Liver (tissue), 9 donors: Measurements from ENCODE around the gene FAM163A. TPM values are rescaled to one million over a fixed set of nuclear protein-coding genes. Genes with fewer than 3 reads are reported as not detected.

ENCODE experiments used
- DNase-seq: peaks from one replicate; pipeline ENCODE4 v3.0.0-alpha.2; 2017; ENCODE audit warnings: low spot score
- H3K27ac ChIP-seq, 2 donors: one replicate each; pipeline ENCODE4 v1.7.0; 2013; ENCODE audit warnings: inconsistent platforms in 2 of 2, low read length in 2 of 2, control low read depth in 1 of 2, low read depth in 1 of 2, mild to moderate bottlenecking in 1 of 2
- H3K27me3 ChIP-seq, 4 donors: one replicate each; pipeline versions ENCODE4 v1.6.1 to v1.7.0; 2013; ENCODE audit warnings: low read length in 3 of 4, inconsistent platforms in 1 of 4, mild to moderate bottlenecking in 1 of 4, moderate library complexity in 1 of 4; ENCODE audit not compliant: control insufficient read depth in 4 of 4, insufficient read depth in 4 of 4
- H3K36me3 ChIP-seq, 4 donors: one replicate each; pipeline versions ENCODE4 v1.6.1 to v1.7.0; 2013; ENCODE audit warnings: low read length in 3 of 4, mild to moderate bottlenecking in 3 of 4, low read depth in 1 of 4, moderate library complexity in 1 of 4; ENCODE audit not compliant: control insufficient read depth in 4 of 4, insufficient read depth in 3 of 4
- H3K4me1 ChIP-seq, 4 donors: one replicate each; pipeline versions ENCODE4 v1.6.1 to v1.7.0; 2013; ENCODE audit warnings: low read length in 3 of 4, mild to moderate bottlenecking in 3 of 4, moderate library complexity in 1 of 4; ENCODE audit not compliant: control insufficient read depth in 4 of 4, insufficient read depth in 4 of 4
- H3K4me3 ChIP-seq, 3 donors: one replicate each; pipeline versions ENCODE4 v1.6.1 to v1.7.0; 2013; ENCODE audit warnings: low read length in 3 of 3, control low read depth in 1 of 3, low read depth in 1 of 3, mild to moderate bottlenecking in 1 of 3
- H3K9ac ChIP-seq, 2 donors: one replicate each; pipeline ENCODE4 v1.7.0; 2013; ENCODE audit warnings: low read length in 2 of 2, mild to moderate bottlenecking in 2 of 2, moderate library complexity in 2 of 2, control low read depth in 1 of 2, low read depth in 1 of 2
- H3K9me3 ChIP-seq, 4 donors: one replicate each; pipeline versions ENCODE4 v1.6.1 to v1.7.0; 2013; ENCODE audit warnings: low read length in 3 of 4; ENCODE audit not compliant: control insufficient read depth in 4 of 4
- ATF3 ChIP-seq: IDR thresholded peaks from 2 replicates; pipeline ENCODE4 v1.6.1; 2016; ENCODE audit warnings: antibody characterized with exemption
- EGR1 ChIP-seq, 2 donors: IDR thresholded peaks; 2 replicates each; pipeline ENCODE4 v1.6.1; 2016 to 2018; ENCODE audit warnings: antibody characterized with exemption in 2 of 2, low read depth in 2 of 2
- FOXA1 ChIP-seq: IDR thresholded peaks from 2 replicates; pipeline ENCODE4 v1.6.1; 2016; ENCODE audit warnings: antibody characterized with exemption
- FOXA2 ChIP-seq: IDR thresholded peaks from 2 replicates; pipeline ENCODE4 v1.6.1; 2016; ENCODE audit warnings: antibody characterized with exemption
- GABPA ChIP-seq, 2 donors: IDR thresholded peaks in 1 of 2; conservative IDR thresholded peaks in 1 of 2; 2 replicates each; pipeline ENCODE4 v1.6.1; 2016; ENCODE audit warnings: antibody characterized with exemption in 2 of 2, mild to moderate bottlenecking in 1 of 2, moderate library complexity in 1 of 2
- HNF4G ChIP-seq: IDR thresholded peaks from 2 replicates; pipeline ENCODE4 v1.6.1; 2016; ENCODE audit warnings: antibody characterized with exemption
- MAX ChIP-seq: IDR thresholded peaks from 2 replicates; pipeline ENCODE4 v1.6.1; 2016; ENCODE audit warnings: antibody characterized with exemption
- RAD21 ChIP-seq, 2 donors: IDR thresholded peaks; 2 replicates each; pipeline ENCODE4 v1.6.1; 2016; ENCODE audit warnings: antibody characterized with exemption in 2 of 2, mild to moderate bottlenecking in 2 of 2
- RXRA ChIP-seq, 2 donors: IDR thresholded peaks; 2 replicates each; pipeline ENCODE4 v1.6.1; 2017 to 2018; ENCODE audit warnings: antibody characterized with exemption in 2 of 2, mild to moderate bottlenecking in 1 of 2
- TAF1 ChIP-seq: conservative IDR thresholded peaks from 2 replicates; pipeline ENCODE4 v1.6.1; 2016; ENCODE audit warnings: antibody characterized with exemption, mild to moderate bottlenecking
- YY1 ChIP-seq: IDR thresholded peaks from 2 replicates; pipeline ENCODE4 v1.6.1; 2016; ENCODE audit warnings: antibody characterized with exemption, mild to moderate bottlenecking
- ZBTB33 ChIP-seq: IDR thresholded peaks from 2 replicates; pipeline ENCODE4 v1.6.1; 2016; ENCODE audit warnings: antibody characterized with exemption
- WGBS: extraction: QIAGEN DNeasy Blood & Tissue Kit; methylation state at CpG from one replicate; pipeline ENCODE4 v1.1.7; 2013; 5-methylcytosine and 5-hydroxymethylcytosine counted together
- polyA plus RNA-seq, 2 donors: library from polyadenylated mRNA; stranded (reverse) in 1 of 2; unstranded in 1 of 2; fragments of 200-250 nt in 1 of 2; fragments of >200 nt in 1 of 2; fragmentation: Nextera tagmentation in 1 of 2; extraction: Ambion mirVana in 1 of 2; gene quantifications; one replicate each; pipeline versions ENCODE4 v1.2.1 to v1.2.3, GENCODE V29; 2013 to 2015
- total RNA-seq, 2 donors: library from RNA; depleted of rRNA; stranded (reverse); fragments of >200 nt; gene quantifications; one replicate each; pipeline ENCODE4 v1.2.3, GENCODE V29; 2014
- TF ChIP-seq, protein P1 (sequence below): IDR thresholded peaks from 2 replicates; pipeline ENCODE4 v1.6.1; 2016; ENCODE audit warnings: antibody characterized with exemption, mild to moderate bottlenecking
- TF ChIP-seq, protein P2 (sequence below): fragments of 150-350 bp; IDR thresholded peaks from 2 replicates; pipeline ENCODE4 v1.5.1; 2017; ENCODE audit warnings: improper control_type of control experiment, low read depth, low read length; ENCODE audit not compliant: missing input control
- donor health status: healthy.
- donor health status: healthy.
- donor health status: healthy.
- donor health status: healthy.
- donor health status: healthy.

FAM163A gene
- total and polyA plus RNA-seq, 4 donors: 0.07 TPM; not detected in 3

DNA sequence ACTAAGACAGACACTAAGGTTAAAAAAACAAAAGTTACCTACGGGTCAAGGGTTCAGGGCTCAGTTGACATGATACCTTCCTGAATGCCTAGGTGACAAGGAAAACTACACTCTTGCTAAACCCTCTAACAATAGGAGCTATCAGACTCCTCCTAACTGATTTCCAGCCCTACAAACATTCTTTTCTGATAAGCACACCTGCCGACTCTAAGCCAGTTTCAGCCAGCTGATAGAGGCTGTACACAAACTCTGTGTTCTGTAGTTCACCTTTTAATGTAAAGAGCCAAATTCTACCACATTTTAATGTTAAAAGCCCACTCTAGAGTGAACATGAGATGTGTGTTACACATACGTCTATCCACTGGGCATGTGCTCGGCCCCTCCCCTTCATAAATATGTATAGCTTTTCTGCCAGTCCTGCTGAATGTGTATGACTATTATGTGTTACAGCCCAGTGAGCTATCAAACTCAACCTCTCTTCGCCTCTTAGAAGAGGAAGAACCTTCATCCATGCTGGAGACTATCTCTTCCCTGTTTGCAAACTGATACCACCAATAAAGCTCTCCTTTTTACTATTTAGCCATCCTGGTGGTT, 40.0 kb upstream of the FAM163A start:
- no peak for TF ChIP-seq RAD21 (IDR thresholded peaks at IDR 0.05)
- TF ChIP-seq RXRA (IDR thresholded peaks at IDR 0.05): no peak
- no peak for TF ChIP-seq FOXA1
- TF ChIP-seq GABPA (IDR thresholded peaks at IDR 0.05 in 1 of 2, conservative IDR thresholded peaks at IDR 0.05 in 1 of 2): no peak
- TF ChIP-seq, protein P1, sequence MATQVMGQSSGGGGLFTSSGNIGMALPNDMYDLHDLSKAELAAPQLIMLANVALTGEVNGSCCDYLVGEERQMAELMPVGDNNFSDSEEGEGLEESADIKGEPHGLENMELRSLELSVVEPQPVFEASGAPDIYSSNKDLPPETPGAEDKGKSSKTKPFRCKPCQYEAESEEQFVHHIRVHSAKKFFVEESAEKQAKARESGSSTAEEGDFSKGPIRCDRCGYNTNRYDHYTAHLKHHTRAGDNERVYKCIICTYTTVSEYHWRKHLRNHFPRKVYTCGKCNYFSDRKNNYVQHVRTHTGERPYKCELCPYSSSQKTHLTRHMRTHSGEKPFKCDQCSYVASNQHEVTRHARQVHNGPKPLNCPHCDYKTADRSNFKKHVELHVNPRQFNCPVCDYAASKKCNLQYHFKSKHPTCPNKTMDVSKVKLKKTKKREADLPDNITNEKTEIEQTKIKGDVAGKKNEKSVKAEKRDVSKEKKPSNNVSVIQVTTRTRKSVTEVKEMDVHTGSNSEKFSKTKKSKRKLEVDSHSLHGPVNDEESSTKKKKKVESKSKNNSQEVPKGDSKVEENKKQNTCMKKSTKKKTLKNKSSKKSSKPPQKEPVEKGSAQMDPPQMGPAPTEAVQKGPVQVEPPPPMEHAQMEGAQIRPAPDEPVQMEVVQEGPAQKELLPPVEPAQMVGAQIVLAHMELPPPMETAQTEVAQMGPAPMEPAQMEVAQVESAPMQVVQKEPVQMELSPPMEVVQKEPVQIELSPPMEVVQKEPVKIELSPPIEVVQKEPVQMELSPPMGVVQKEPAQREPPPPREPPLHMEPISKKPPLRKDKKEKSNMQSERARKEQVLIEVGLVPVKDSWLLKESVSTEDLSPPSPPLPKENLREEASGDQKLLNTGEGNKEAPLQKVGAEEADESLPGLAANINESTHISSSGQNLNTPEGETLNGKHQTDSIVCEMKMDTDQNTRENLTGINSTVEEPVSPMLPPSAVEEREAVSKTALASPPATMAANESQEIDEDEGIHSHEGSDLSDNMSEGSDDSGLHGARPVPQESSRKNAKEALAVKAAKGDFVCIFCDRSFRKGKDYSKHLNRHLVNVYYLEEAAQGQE: no peak
- no peak for TF ChIP-seq EGR1 (IDR thresholded peaks at IDR 0.05; ENCODE audit: low read depth in 2 of 2)
- no peak for TF ChIP-seq YY1
- TF ChIP-seq, protein P2, sequence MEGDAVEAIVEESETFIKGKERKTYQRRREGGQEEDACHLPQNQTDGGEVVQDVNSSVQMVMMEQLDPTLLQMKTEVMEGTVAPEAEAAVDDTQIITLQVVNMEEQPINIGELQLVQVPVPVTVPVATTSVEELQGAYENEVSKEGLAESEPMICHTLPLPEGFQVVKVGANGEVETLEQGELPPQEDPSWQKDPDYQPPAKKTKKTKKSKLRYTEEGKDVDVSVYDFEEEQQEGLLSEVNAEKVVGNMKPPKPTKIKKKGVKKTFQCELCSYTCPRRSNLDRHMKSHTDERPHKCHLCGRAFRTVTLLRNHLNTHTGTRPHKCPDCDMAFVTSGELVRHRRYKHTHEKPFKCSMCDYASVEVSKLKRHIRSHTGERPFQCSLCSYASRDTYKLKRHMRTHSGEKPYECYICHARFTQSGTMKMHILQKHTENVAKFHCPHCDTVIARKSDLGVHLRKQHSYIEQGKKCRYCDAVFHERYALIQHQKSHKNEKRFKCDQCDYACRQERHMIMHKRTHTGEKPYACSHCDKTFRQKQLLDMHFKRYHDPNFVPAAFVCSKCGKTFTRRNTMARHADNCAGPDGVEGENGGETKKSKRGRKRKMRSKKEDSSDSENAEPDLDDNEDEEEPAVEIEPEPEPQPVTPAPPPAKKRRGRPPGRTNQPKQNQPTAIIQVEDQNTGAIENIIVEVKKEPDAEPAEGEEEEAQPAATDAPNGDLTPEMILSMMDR: no peak
- TF ChIP-seq HNF4G: no peak
- TF ChIP-seq FOXA2: no peak
- TF ChIP-seq ZBTB33: no peak
- no peak for TF ChIP-seq TAF1
- TF ChIP-seq MAX: no peak
- TF ChIP-seq ATF3: no peak
- Histone ChIP-seq H3K4me1 (peaks cover 0 to 5% (median 3%) of the 10 kb centered on the region in 4 donors), H3K27ac (no peak overlapping the region), H3K4me3 (no peak overlapping the region), H3K9ac (no peak overlapping the region), H3K9me3 (no peaks in the 10 kb centered on the region), H3K27me3 (no peaks in the 10 kb centered on the region), H3K36me3 (no peaks in the 10 kb centered on the region)
- no peak for DNase-seq
- 78% methylated on average over 5 of the region's 5 CpGs for WGBS

GRCh38 chr1:179706339-179706941, 36.7 kb upstream of the FAM163A start:
- H3K9ac ChIP-seq: no peak overlapping the region
- H3K36me3 ChIP-seq: no peaks in the 10 kb centered on the region
- H3K4me1 ChIP-seq: peaks cover 0 to 5% (median 3%) of the 10 kb centered on the region in 4 donors
- peak; percentile 56 for DNase-seq
- H3K27me3 ChIP-seq: no peaks in the 10 kb centered on the region
- H3K27ac ChIP-seq: no peak overlapping the region
- H3K4me3 ChIP-seq: no peak overlapping the region
- no peak for TF ChIP-seq GABPA (IDR thresholded peaks at IDR 0.05 in 1 of 2, conservative IDR thresholded peaks at IDR 0.05 in 1 of 2)
- TF ChIP-seq, protein P2: peak; percentile 69
- peak; percentile 86 to 89 for TF ChIP-seq RAD21 (IDR thresholded peaks at IDR 0.05)
- 2% methylated on average over 3 of the region's 3 CpGs for WGBS
- no peaks in the 10 kb centered on the region for H3K9me3 ChIP-seq
